HEK293T (cell line): ENCODE data around the gene ITGA1.

Experiments
- CTCF ChIA-PET: fragments of 350-600 bp; formaldehyde crosslinking; extraction: SDS; loops from one replicate; lab custom pipeline; 2021; ENCODE audit warnings: antibody characterized with exemption, inconsistent platforms; lab: Yijun Ruan, JAX
- POLR2A ChIA-PET: fragments of 350-600 bp; formaldehyde crosslinking; extraction: SDS; loops from one replicate; lab custom pipeline; 2020; ENCODE audit warnings: antibody characterized with exemption, inconsistent platforms; lab: Yijun Ruan, JAX
- DNase-seq: peaks from one replicate; pipeline ENCODE4 v3.0.0; 2012; ENCODE audit warnings: mixed read lengths; ENCODE audit errors: extremely low spot score
- ARNT ChIP-seq: fragments of 450-650 bp; IDR thresholded peaks from 2 replicates; pipeline ENCODE4 v1.6.1; 2017; ENCODE audit warnings: mild to moderate bottlenecking
- BHLHE40 ChIP-seq: fragments of 450-650 bp; IDR thresholded peaks from 2 replicates; pipeline ENCODE4 v1.6.1; 2016; ENCODE audit warnings: mild to moderate bottlenecking, moderate library complexity, borderline replicate concordance
- CTBP1 ChIP-seq: fragments of 450-650 bp; IDR thresholded peaks from 2 replicates; pipeline ENCODE4 v1.6.1; 2016; ENCODE audit warnings: borderline replicate concordance
- ELF4 ChIP-seq: fragments of 450-650 bp; IDR thresholded peaks from 2 replicates; pipeline ENCODE4 v1.6.1; 2017; ENCODE audit warnings: antibody characterized with exemption
- FOXA1 ChIP-seq: fragments of 450-650 bp; IDR thresholded peaks from 2 replicates; pipeline ENCODE4 v1.6.1; 2016; ENCODE audit warnings: mild to moderate bottlenecking
- FOXK2 ChIP-seq: fragments of 450-650 bp; IDR thresholded peaks from 2 replicates; pipeline ENCODE4 v1.6.1; 2016; ENCODE audit warnings: mild to moderate bottlenecking
- FOXM1 ChIP-seq: fragments of 450-650 bp; IDR thresholded peaks from 2 replicates; pipeline ENCODE4 v1.6.1; 2017; ENCODE audit warnings: mild to moderate bottlenecking, borderline replicate concordance
- HDGF ChIP-seq: fragments of 450-650 bp; IDR thresholded peaks from 2 replicates; pipeline ENCODE4 v1.6.1; 2017; ENCODE audit warnings: antibody characterized with exemption, borderline replicate concordance
- L3MBTL2 ChIP-seq: fragments of 450-650 bp; conservative IDR thresholded peaks from 2 replicates; pipeline ENCODE4 v1.6.1; 2016; ENCODE audit warnings: mild to moderate bottlenecking
- LEF1 ChIP-seq: fragments of 450-650 bp; IDR thresholded peaks from 2 replicates; pipeline ENCODE4 v1.6.1; 2017; ENCODE audit warnings: mild to moderate bottlenecking, borderline replicate concordance
- NFRKB ChIP-seq: fragments of 450-650 bp; IDR thresholded peaks from 2 replicates; pipeline ENCODE4 v1.6.1; 2016; ENCODE audit warnings: mild to moderate bottlenecking, moderate library complexity
- SP1 ChIP-seq: fragments of 450-650 bp; IDR thresholded peaks from 2 replicates; pipeline ENCODE4 v1.6.1; 2017
- SUZ12 ChIP-seq: fragments of 450-650 bp; IDR thresholded peaks from 2 replicates; pipeline ENCODE4 v1.6.1; 2016; ENCODE audit warnings: mild to moderate bottlenecking
- TARDBP ChIP-seq: fragments of 450-650 bp; IDR thresholded peaks from 2 replicates; pipeline ENCODE4 v1.6.1; 2016
- ZNF384 ChIP-seq: fragments of 450-650 bp; IDR thresholded peaks from 2 replicates; pipeline ENCODE4 v1.6.1; 2016
- TF ChIP-seq, protein P1 (sequence below): fragments of 450-650 bp; IDR thresholded peaks from 2 replicates; pipeline ENCODE4 v1.6.1; 2016

Gene ITGA1

DNA sequence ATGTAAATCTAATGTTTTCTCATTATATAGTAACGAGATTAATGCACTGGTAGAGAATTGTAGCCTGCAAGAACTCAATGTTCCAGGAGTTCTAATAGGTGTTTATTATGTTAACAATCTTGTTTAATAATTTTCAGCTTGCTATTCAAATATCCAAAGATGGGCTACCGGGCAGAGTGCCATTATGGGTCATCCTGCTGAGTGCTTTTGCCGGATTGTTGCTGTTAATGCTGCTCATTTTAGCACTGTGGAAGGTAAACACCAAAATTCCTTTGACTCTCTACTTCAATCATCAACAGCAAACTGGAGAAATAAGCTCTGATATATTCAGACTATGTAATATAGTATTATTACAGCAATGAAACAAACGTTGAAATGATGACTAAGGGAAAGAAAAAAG lies 159.5 kb downstream of the ITGA1 start:
- POLR2A ChIA-PET: no interaction called here

DNA sequence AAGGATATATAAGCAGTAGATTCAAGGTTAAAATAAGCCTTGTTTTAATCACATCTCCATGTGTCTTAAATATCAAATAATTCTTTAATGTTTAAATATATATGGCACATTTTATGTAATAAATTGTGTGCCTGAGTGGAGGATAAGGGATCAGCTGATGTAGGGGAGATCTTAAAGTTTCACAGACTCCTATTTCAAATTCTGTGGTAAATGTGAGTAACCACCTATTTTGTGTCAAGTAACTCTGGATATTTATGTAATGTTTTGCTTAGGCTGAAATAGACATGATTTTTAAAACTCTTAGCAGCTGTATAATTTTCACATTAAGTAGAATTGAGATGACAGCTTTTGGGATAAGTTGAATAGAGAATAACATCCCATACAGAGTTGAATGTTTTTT lies 160.1 kb downstream of the ITGA1 start:
- DNase-seq: no peak
- CTCF ChIA-PET: interaction anchor here (0.6 to 2.6 kb wide), 7 partner anchors 142 to 1615 kb away, joined by 3 to 22 read pairs (median 4); no protein-coding TSS in a partner anchor
- POLR2A ChIA-PET: interaction anchor here (1.6 kb wide), 1 partner anchor 162 kb away, joined by 5 read pairs; the partner anchor contains the start of gene MOCS2
- TF ChIP-seq CTBP1: no peak
- no peak for TF ChIP-seq ARNT

More for the DNA sequence above, 159.5 kb downstream of the ITGA1 start:
- no peak for DNase-seq
- TF ChIP-seq NFRKB: no peak
- CTCF ChIA-PET: interaction anchor here (2.6 kb wide), 1 partner anchor 150 kb away, joined by 22 read pairs; no protein-coding TSS in a partner anchor

DNA sequence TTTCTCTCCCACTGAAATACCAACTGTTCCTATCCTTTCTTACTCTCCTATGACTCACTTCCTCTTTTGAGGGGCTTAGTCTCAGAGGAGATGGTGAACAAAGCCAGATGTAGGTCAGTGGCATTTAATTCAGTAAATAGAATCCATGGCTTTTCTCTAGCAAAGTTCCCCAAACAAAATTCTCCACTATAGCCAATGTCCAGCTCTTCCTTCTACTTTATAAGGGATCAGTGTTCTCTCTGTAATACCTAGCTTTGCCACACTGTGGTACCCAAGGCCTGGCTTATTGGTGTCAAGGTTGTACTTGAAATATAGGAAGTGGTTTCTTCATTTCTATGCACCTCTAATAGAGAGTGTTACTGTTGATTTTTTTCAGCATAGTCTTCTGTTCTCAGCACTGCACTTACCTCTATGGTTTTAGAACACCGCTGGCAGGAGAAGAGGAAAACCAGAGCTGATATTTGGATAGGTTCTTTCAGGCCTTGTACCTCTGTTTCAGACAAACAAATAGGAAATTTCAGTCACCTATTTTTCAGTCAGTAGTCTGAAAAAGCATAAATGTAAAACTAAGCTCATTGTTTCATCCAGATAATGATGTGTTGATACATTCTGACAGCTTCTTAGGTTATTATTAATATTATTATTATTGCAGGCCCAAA lies 160.8 kb downstream of the ITGA1 start:
- DNase-seq: peak; percentile 63
- TF ChIP-seq ARNT (no peak), CTBP1 (no peak), SUZ12 (no peak), ELF4 (no peak), BHLHE40 (no peak)
- ChIA-PET CTCF (interaction anchor here (0.6 to 2.6 kb wide), 11 partner anchors 11 to 1614 kb away, joined by 3 to 22 read pairs (median 3); no protein-coding TSS in a partner anchor), POLR2A (interaction anchor here (1.6 kb wide), 1 partner anchor 161 kb away, joined by 5 read pairs; the partner anchor contains the start of gene MOCS2)

DNA sequence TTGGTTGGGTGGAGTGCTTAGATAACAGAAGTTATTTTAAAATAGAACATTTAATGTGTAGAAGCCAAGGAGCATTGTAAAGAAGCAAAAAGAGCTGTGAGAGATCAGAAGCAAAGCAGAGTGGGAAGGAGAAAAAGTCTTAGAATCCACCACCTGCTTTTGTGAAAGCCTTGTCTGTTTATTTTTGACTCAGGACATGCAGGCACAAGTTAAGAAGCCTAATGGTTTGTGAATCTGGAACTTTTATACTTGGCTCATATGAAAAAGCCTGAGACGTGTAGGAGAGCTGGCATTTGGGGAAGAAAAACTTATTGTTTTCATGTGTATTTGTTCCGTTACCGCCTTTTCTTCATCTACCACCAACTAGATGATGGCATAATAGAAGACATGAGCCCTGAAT lies 163.0 kb downstream of the ITGA1 start:
- ChIA-PET CTCF (interaction anchor here (0.6 kb wide), 1 partner anchor 144 kb away, joined by 3 read pairs; no protein-coding TSS in a partner anchor), POLR2A (no interaction called here)
- DNase-seq: no peak
- TF ChIP-seq FOXK2 (no peak), BHLHE40 (no peak), ARNT (no peak), LEF1 (no peak), FOXA1 (no peak), CTBP1 (no peak), ZNF384 (no peak), SP1 (no peak), HDGF (no peak)

DNA sequence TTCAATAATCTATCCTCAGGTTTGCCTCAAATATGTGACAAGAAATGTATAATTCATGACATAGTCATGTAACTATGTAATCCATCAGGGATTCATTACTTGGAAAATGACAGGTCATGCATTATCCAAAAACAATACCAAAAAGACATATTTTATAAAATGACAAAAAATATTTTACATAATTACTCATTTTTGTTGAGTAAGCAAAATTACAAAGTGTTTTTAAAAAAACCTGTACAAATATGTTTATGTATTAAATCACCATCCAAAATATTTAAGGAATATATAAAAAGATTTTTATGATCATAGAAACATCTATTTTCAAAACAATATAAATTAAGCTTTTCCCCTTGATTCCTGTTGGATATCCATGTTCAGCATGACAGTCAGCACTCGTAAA lies 164.8 kb downstream of the ITGA1 start:
- POLR2A ChIA-PET: no interaction called here
- TF ChIP-seq FOXK2 (no peak), ZNF384 (no peak), ELF4 (no peak), FOXM1 (no peak), SUZ12 (no peak), SP1 (no peak), HDGF (no peak), TARDBP (no peak), CTBP1 (no peak), ARNT (no peak), NFRKB (no peak)
- TF ChIP-seq, protein P1, sequence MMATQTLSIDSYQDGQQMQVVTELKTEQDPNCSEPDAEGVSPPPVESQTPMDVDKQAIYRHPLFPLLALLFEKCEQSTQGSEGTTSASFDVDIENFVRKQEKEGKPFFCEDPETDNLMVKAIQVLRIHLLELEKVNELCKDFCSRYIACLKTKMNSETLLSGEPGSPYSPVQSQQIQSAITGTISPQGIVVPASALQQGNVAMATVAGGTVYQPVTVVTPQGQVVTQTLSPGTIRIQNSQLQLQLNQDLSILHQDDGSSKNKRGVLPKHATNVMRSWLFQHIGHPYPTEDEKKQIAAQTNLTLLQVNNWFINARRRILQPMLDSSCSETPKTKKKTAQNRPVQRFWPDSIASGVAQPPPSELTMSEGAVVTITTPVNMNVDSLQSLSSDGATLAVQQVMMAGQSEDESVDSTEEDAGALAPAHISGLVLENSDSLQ: no peak
- no peak for DNase-seq
- CTCF ChIA-PET: interaction anchor here (0.9 kb wide), 1 partner anchor 143 kb away, joined by 3 read pairs; no protein-coding TSS in a partner anchor

DNA sequence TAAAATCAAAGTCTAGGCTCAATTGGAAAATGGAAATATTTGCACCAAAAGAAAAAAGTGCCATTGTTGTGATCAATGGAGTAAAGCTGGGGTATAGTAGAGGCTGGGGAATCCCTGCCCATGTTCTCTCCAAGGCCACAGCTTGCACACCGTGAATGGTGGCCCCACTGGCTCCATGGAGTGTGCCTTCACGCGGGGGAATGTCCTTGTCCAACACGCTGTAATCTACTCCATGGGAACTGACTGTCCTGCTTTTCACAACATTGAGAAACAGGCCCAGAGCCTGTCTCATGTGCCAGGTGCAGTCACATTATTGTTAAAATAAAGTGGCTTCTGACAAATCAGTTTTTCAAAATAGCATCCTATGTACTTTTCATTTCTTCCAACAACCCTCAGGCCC lies 168.3 kb downstream of the ITGA1 start:
- TF ChIP-seq, protein P1: no peak
- TF ChIP-seq ZNF384 (no peak), ARNT (no peak), SP1 (no peak), BHLHE40 (no peak), LEF1 (no peak), NFRKB (no peak), FOXK2 (no peak), FOXM1 (no peak), SUZ12 (no peak), TARDBP (no peak), HDGF (no peak), ELF4 (no peak), CTBP1 (no peak), L3MBTL2 (no peak), FOXA1 (no peak)
- no peak for DNase-seq
- POLR2A ChIA-PET: no interaction called here
- CTCF ChIA-PET: no interaction called here

DNA sequence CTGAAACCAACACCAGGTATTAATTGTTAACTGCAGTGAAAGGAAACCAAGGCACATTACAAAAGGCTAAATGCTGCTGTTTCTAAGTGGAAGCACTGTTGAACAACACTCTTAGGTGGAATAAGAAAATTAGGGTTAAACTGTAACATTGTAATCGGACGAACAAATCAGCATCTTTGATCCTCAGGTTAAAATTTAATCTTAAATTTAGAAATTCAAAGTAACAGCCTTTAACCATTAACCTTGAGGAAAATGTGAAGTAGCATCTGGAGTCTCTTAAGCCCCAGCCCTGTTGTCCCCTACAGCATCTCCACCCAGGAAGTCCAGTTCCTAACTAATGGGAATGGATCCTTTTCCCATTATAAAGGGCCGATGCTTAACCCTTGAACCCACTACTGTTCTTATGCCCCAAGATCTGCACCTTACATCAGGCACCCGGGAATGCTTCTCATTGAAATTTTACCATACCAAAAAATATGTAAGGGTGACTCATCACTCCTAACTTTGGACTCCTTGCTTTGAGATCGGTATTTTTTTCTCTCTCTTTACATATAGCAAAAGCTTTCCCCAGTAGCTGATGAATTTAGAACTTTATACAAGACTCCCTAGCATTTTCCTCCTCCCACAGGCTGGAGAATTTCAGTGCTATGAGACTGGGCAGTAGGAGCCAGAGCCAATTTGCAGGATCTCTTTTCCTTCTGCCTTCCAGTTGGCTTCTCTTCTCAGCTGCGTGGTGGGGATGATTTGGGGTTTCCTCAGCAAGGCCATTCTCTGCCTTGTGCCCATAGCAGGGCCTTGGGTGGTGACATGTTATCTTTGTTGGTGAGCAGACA lies 169.4 kb downstream of the ITGA1 start:
- no peak for TF ChIP-seq SP1
- no peak for TF ChIP-seq FOXK2
- no peak for TF ChIP-seq SUZ12
- no peak for TF ChIP-seq BHLHE40
- no peak for TF ChIP-seq FOXM1
- no peak for TF ChIP-seq TARDBP
- no peak for TF ChIP-seq ZNF384
- TF ChIP-seq HDGF: no peak
- no peak for TF ChIP-seq ELF4
- TF ChIP-seq ARNT: no peak
- TF ChIP-seq FOXA1: no peak
- TF ChIP-seq CTBP1: no peak
- TF ChIP-seq NFRKB: no peak
- TF ChIP-seq LEF1: no peak
- TF ChIP-seq, protein P1: no peak
- no peak for DNase-seq
- POLR2A ChIA-PET: no interaction called here
- CTCF ChIA-PET: no interaction called here
